Posterior vena cava (tissue), 2 donors: ENCODE data around the gene CERS1. TPM values are rescaled to one million over a fixed set of nuclear protein-coding genes. Genes with fewer than 3 reads are reported as not detected.

Experiments used
- DNase-seq: peaks from one replicate; pipeline ENCODE4 v3.0.0-alpha.2; 2020; ENCODE audit warnings: low spot score
- intact Hi-C, 2 donors: fragments of 100-400 bp; cut with DNase I; formaldehyde crosslinking; loops; one replicate each; pipeline versions ENCODE4 v1.14.1 to v1.14.2; 2022 to 2023
- total RNA-seq, 2 donors: library from RNA; stranded (reverse); fragmentation: NEBNext Ultra II Directional; extraction: Animal tissue kit (Norgen Biotek cat#: 25700); gene quantifications; one replicate each; pipeline ENCODE4 v1.2.1, GENCODE V29; 2021
- donor health status: DM: yes; HTN: yes; CAD: no.
- donor health status: DM: yes; HTN: yes; CAD: no.

The CERS1 gene
- total RNA-seq, 2 donors from 2014 or later: 0.38 to 1.5 TPM

DNA sequence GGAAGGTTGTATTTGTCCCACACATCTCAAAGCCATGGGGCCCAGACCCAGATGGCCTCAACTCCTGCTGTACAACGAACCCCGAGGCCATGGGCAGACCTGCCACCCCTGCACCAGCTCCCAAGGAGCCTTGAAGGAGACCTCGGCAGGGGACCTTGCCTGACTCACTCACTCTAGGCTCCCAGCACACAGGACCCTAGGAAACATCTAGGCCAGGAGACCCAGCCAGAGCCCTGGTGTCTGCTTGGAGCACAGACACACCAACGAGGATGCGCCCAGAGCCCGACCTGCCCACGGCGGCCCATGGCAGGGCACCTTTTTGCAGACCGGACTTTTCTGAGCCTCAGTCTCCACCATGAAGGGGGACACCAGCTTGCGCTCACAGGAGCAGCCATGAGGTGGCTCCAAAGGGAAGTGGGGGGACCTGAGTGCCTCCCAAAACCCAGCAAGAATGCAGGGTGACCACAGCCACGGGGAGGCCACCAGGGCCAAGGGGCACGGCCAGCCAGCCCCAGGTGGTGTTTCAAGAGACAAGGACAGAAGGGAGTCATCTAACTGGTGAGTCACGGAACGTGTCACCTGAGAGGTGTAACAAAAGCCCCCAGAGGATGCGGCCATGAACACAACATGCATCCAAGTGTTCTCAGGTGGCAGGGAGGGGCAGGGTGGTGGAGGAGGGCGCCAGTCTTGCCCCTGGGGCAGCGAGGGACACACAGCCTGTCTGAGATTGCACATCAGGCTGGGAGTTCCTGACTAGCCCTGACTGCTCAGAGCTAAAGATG, 4.9 kb upstream of the CERS1 start:
- intact Hi-C loops: loop anchor here in 1 of 2 donors (5.0 kb wide), 1 partner anchor 389 kb away; no protein-coding TSS in a partner anchor
- DNase-seq: no peak

DNA sequence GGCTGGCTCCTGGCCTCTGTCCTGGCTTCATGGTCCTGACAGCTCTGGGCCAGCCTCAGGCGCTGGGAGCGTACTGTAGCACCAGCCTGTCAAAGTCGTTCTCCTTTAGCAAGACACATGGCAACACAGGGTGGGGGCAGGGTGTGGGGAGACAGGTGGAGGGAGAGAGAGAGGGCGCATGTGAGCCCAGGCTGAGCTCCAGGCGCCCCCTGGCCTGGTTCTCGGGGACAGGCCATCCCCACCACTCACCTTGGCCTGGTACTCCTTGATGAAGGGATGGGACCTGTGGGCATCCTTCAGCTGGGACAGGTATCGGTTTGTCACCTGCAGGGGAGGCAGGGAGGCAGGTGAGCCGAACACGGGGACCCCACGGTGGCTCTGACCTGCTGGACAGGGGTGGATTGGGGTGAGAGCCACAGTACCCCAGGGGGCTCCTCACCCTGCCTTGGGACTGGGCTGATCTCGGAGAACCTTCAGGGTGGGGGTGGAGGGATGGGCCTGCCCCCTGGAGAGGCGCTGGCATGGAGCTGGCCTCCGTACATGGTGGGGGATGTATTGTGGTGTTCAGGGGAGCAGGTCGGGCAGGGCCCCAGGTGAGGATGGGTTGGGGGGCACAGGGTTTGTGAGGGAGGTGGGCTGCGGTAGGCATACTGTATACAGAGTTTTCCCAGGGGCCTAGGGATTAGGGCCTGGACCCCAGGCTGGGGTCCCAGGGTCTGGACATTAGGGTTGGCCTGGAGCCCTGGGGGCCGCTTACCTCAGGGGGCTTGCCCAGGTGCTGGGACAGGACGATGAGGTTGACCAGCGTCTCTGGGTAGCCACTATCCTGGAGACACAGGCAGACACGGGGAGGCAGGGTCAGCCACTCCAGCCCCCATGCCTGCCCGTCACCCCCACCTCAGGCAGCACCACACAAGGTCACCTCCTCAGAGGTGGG, 3.9 kb upstream of the CERS1 start:
- DNase-seq: no peak
- intact Hi-C loops: loop anchor here in 1 of 2 donors (5.0 kb wide), 1 partner anchor 388 kb away; no protein-coding TSS in a partner anchor

DNA sequence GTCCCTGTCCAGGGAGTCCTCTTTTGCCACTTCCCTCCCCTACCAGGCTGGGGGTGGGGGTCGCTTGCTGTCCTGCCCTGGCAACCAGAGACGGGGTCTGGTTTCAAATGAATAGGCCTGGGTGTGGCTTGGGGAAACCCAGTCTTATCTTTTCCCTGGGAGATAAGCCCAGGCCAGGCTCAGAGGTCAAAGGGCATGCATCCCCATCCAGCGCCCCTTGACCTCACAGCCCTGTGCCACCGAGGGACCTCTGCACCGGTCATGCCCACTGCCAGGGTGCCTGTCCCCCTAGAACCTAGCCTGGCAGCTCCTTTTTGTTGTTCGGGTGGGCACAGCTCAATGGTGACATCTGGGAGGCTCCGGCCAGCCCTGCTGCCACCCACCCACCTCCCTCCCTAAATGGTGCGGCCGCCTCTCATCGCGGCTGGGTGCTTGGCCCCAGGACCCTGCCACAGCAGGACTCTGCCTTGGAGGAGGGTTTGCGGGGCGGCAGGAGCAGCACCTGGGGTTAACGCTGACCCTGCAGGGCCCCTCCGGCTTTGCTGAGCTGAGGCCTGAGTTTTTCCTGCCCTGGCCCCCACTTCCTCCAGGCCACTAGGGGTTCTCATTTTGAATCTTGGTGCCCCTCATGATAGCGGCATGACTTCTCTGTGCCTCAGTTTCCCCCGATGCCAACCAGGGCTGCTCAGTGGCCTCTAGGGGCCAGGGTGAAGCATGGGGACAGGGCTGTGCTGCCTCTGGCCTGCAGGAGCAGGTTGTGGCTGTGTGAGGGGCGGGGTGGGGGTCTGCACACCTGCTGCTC, 2.9 kb upstream of the CERS1 start:
- DNase-seq: no peak
- intact Hi-C loops: no loop called here

DNA sequence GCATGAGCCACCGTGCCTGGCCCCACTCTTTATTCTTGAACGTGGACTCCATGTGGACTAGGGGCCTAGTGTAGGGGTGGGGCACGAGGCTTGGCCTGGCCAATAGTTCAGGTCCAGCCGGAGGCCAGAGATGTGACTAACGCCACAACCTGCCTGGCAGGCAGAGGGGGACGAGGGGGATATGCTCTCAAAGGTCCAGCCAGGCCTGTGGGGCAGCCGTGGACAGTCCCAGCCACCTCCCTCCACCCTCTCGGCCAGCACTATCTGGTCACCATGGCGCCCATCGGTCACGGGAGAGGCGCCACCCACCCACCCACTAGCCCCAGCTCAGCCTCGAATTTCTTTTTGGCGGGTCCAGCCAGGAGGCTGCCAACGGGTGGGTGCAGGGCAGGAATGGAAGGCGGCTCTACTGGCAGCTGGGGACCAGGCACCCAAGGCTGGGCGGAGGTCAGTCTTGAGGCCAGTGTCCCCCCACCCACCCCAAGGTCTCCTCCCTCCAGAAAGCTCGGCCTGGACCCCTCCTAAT, 2.2 kb upstream of the CERS1 start:
- DNase-seq: no peak
- intact Hi-C loops: no loop called here

DNA sequence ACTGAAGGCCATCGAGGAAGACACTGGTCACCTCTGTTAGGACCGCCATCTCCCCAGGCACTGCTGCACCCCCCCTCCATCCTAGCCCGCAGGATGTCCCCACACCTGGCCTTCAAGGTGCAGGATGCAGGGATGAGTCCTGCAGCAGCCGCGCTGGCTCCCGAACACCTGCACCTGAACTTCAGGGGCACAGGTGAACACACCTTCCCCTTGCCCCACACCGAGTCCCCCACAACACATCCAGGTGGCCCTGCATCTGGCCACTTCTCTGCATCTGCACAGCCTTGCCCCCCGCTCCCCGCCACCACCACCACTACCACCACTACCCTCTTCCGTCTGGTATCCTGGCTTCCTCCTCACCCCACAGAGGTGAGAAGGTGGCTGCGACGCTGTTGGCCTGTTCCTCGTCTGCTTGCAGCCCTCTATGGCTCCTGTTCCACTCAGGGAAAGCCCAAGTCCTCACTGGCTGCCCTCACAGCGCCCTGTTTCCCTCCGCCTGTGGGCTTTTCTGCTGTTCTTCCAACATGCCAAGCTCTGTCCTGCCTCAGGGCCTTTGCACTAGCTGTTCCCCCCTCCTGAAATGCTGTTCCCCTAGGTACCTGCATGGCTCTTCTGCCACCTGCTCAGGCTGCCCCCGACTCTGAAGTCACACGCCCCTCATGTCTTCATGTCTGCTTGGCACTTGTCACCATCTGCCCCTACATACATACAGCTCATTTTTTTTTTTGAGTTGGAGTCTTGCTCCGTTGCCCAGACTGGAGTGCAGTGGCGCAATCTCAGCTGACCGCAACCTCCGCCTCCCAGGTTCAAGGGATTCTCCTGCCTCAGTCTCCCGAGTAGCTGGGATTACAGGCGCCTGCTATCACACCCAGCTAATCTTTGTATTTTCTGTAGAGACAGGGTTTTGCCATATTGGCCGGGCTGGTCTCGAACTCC, 1.4 kb upstream of the CERS1 start:
- intact Hi-C loops: no loop called here
- DNase-seq: no peak

DNA sequence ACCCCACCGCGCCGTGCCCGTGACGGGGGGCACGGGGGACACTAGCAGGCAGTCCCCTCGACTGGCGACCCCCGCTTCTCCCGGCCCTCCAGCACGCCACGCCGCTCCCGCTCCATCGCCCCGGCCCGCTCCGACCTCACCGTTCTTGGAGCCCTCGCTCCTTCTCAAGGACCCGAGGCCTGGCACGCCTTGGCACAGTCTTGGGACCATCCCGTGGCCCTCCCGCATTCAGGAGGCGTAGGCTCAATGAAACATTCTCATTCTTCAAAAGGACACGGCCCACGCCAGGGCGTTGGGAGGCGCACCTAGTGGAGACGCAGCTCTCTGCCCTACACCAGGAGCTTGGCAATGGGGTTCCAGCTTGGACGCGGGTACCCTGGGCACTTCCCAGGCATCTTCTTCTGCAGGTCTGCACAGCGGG, 473 bp upstream of the CERS1 start:
- DNase-seq: no peak
- intact Hi-C loops: no loop called here

DNA sequence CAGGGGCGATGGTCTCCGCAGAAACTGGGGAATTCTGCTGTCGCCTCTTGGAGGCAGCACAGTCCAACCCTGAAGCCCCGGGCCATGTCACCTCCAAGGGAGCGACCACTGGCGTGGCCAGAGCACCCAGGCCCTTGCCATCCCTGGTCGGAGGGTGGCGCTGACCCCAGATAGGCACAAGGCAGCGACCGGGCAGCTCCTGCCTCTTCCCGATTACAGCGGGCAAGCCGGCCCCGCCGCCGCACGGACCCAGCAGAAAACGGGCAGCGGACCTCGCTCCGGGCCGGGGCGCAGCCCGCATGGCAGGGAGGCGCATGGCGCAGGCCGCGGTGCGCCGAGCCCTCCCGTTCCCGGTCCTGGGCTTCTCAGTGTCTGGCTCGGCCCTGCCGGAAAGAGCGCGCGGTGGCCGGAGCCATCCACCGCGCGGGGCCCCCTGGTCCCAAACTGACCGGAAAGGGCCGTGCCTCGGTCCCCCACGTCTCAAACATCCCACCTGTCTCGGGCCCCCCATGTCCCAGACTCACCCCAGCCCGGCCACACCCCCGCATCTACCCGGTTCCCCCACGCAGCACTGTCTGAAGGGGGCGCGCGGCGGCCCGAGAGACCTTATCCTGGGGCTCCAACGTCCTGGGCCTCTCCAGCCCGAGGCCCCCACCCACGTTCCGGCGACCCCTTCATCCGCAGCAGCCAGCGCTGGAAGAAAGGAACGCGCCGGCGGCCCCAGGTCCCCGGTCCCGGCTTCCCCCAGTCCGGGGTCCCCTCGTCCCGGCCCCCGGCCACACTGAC, 727 bp downstream of the CERS1 start:
- intact Hi-C loops: no loop called here
- no peak for DNase-seq

DNA sequence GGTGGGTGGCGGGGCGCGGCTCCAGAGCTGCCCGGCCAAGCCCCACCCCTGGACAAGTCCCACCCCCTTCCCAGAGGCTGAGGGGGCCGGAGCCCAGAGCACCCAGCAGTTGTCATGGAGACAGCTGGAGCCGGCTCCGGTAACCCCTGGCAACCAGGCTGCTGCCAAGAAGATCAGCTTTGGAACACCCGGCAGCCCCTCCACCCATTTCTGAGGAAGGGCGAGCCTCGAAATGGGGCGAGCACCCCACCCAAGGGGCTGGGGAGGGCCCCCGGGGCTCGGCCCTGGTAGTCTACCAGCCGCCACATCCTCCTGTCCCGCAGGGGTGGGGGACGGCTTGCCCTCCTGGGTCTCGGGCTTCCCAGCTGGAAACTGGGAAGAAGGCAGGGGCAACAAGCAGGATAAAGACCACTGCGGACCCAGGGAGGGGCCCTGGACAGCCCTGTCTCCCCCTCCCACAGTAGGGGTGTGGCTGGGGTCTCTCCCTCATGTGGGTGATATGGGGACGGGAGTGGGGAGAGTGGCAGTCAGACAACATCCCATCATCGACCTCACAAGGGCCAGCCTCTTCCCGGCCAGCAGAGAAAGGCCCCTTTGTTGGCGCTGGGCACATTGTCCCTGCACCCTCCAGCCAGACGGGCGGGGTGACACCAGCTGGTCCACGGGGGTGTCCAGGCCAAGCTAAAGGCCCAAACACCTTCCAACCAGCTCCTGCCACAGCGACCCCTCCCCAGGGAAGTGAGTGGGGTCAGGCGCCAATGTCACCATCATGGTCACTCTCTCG, 1.5 kb downstream of the CERS1 start:
- intact Hi-C loops: no loop called here
- DNase-seq: peak; percentile 76

DNA sequence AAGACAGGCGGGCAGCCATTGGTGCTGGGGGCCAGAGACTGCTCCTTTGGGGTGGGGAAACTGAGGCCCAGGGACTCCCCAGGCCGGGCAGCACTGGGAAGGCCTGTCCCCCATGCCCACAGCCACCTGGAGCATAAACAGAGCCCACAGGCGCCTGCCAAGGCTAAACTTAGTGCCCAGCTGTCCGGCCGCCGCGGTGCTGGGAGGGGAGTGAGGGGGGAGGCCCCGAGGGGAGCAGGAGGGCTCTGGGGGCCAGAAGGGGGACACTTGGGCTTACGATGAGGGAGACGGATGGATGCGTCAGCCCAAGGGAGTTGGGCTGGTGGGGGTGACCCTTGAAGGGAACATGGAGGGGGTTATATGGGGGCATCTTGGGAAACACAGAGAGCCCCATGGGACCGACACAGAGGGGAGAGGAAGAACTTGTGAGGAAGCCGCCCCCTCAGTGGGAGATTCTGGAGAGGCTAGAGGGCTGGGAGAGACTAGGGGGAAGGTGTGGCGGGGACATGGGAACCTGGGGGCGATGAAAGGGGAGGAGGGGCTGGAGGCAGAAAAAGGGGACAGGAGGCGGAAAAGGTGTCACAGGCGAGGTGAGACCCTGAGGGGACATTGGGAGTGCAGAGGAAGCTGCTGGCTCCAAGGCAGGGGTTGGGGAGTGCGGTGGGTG, 2.2 kb downstream of the CERS1 start:
- DNase-seq: no peak
- intact Hi-C loops: no loop called here

DNA sequence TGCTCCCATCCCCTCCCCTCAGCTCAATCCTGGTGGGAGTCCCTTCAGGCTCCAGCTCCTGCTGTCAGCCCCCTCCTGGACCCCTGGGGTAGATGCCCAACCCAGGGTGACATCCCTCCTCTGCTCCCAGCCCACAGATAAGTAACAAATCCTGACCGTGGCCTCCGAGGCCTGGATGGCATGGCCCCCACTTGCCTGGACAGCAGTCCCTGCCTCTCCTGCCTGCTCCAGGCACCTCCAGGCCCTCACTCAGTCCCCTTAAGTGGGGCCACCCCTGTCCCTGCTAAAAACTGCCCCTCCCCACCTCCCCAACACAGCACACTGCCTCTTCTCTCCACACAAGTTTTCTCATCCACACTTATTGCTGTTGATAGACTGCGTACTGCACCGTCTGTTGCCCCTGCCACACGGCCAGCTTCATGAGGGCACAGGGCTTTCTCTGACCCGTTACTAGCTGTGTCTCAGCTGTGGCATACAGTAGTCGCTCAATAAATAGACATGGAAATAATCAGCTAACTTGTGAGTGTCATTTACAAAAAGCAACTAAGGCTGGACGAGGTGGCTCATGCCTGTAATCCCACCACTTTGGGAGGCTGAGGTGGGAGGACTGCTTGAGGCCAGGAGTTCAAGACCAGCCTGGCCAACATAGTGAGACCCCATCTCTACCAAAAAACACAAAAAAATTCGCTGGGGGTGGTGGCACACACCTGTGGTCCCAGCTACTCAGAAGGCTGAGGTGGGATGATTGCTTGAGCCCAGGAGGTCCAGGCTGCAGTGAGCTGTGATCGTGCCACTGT, 5.8 kb downstream of the CERS1 start:
- intact Hi-C loops: no loop called here
- DNase-seq: no peak

DNA sequence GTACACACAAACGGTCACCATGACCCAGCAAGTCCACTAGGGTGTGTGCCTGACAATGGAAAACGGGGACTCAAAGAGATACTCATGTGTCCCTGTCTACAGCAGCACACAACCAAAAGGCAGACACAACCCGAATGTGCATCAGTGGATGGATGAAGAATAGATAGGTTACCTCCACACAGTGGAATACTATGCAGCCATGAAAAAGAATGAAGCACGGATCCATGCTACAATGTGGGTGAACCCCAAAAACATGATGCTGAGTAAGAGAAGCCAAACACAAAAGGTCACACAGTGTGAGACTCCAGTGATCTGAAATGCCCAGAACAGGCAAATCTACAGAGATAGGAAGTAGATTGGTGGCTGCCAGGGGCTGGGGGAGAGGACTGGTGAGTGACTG, 9.0 kb downstream of the CERS1 start:
- DNase-seq: no peak
- intact Hi-C loops: no loop called here

DNA sequence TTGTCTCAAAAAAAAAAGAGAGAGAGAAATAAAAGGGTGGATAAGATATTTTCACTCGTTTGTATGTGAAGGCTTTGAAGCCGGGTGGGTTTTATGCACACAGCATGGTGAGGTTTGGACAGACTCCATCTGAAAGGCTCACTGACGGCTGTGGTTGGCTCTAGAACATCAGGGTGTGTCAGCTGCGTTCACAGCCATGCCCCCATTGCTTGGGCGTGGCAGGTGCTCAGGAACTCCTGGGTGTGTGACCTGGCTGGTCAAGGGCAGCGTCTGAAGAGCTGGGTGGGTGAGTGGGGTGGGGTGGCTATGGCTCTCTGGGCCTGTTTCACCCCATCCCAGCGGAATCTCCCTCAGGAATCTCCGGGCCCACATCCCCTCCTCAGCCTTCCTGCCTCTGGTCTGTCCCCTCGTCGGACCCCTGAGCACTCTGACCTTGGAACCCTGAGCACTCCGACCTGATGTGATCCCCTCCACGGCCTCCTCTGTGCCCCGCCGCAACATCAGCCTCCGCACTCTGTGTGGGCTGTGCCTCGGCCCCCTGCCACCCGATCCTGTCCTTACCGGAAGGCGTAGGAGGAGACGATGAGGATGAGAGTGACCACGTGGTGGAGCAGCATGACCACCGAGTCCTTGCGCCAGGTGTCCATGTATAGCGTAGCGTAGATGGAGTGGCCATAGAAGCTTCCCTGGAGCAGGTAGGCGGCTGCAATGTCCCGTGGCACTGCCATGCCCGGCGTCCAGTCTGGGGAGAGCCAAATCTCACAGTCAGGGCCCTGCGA, 12.2 kb downstream of the CERS1 start:
- no peak for DNase-seq
- intact Hi-C loops: no loop called here

DNA sequence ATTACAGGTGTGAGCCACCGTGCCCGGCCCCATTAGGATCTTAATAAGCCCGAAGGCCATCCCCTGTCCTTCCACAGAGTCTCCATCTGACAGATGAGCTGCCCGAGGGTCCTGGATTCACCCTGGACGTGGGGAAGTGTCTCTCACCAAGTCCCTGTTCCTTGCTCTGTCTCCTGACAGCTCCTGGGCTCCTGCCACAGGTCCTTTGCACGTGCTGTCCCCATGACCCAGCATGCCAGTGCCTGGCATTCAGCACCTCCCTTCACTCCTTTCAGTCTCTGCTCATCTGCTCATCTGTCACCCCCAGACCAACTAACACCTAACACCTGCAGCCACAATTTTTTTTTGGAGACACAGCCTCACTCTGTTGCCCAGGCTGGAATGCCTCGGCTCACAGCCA, 14.5 kb downstream of the CERS1 start:
- intact Hi-C loops: no loop called here
- DNase-seq: no peak

DNA sequence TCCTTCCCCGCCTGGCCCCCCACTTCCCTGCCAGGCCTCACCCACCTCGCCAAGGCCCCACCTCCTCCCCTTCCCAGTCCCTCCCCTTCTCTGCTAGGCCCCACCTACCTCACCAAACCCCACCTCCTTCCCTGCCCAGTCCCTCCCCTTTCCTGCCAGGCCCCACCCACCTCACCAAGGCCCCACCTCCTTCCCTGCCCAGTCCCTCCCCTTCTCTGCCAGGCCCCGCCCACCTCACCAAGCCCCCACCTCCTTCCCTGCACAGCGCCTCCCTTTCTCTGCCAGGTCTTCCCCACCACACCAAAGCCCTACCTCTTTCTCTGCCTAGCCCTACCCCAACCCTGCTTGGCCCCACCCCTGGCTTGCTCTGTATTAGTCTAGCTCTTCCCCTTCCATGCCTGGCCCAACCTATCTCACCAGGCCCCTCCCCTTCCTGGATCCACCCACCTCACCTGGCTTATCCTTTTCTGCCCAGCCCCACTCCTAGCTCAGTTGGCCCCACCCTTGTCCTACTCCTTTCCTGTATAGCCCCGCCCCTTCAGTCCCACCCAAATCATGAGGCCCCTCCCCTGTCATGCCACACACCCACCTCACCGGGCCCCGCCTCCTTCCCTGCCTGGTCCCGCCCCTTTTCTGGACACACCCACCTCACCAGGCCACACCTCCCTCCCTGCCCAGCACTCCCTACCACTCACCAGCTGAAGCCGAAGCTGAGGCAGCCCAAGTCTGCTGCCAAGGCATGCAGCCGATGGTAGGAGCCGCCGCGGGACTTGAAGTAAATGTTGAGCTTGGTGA, 16.2 kb downstream of the CERS1 start:
- DNase-seq: no peak
- intact Hi-C loops: no loop called here
